WTC11 (cell line): ENCODE measurements around the gene MCOLN1. TPM values are rescaled to one million over a fixed set of nuclear protein-coding genes. Genes with fewer than 3 reads are reported as not detected.

ENCODE experiments used
- ATAC-seq: fragments of 200-7000 bp; cut with Tn5 transposase; 2 replicates; pipeline ENCODE4 v1.10.0; 2021; ENCODE audit warnings: mild to moderate bottlenecking, moderate library complexity
- CTCF ChIA-PET: fragments of 300-600 bp; sonication (Branson Sonifier 250); formaldehyde crosslinking; loops from one replicate; lab custom pipeline; 2021; ENCODE audit warnings: antibody characterized with exemption; lab: Charles Lee
- POLR2A ChIA-PET: fragments of 350-600 bp; sonication (Branson Sonifier 250); formaldehyde crosslinking; loops from one replicate; lab custom pipeline; 2021; ENCODE audit warnings: antibody characterized with exemption; lab: Charles Lee
- DNase-seq: peaks from one replicate; pipeline ENCODE4 v3.0.0; 2021; ENCODE audit warnings: low spot score
- H3K27ac Mint-ChIP-seq: 2 replicates; pipeline ENCODE4 v1.8.0; 2021; ENCODE audit warnings: mixed read lengths
- H3K27me3 Mint-ChIP-seq: 2 replicates; pipeline ENCODE4 v1.8.0; 2021; ENCODE audit warnings: low read depth, mild to moderate bottlenecking, moderate library complexity, mixed read lengths
- H3K36me3 Mint-ChIP-seq: 2 replicates; pipeline ENCODE4 v1.8.0; 2021; ENCODE audit warnings: mixed read lengths
- H3K4me1 Mint-ChIP-seq: 2 replicates; pipeline ENCODE4 v1.8.0; 2022; ENCODE audit warnings: mixed read lengths
- H3K4me3 Mint-ChIP-seq: 2 replicates; pipeline ENCODE4 v1.8.0; 2021; ENCODE audit warnings: mild to moderate bottlenecking, moderate library complexity, mixed read lengths
- H3K9me3 Mint-ChIP-seq: 2 replicates; pipeline ENCODE4 v1.8.0; 2021; ENCODE audit warnings: mixed read lengths
- EMX1 ChIP-seq: fragments of 250-450 bp; sonication (Bioruptor Pico); IDR thresholded peaks from 2 replicates; pipeline ENCODE4 v1.8.0; 2021; ENCODE audit warnings: mild to moderate bottlenecking
- ETV6 ChIP-seq: sonication (generic); formaldehyde crosslinking; IDR thresholded peaks from 2 replicates; pipeline ENCODE4 v1.8.1; 2022; ENCODE audit warnings: mild to moderate bottlenecking, missing genetic modification reagents
- GRHL2 ChIP-seq: fragments of 250-450 bp; sonication (Bioruptor Pico); IDR thresholded peaks from 2 replicates; pipeline ENCODE4 v1.8.0; 2022; ENCODE audit warnings: mild to moderate bottlenecking, moderate library complexity; ENCODE audit not compliant: insufficient replicate concordance, severe bottlenecking
- NFATC4 ChIP-seq: fragments of 250-450 bp; sonication (Bioruptor Pico); IDR thresholded peaks from 2 replicates; pipeline ENCODE4 v1.9.0; 2021; ENCODE audit warnings: mild to moderate bottlenecking
- PRDM15 ChIP-seq: sonication (generic); formaldehyde crosslinking; IDR thresholded peaks from 2 replicates; pipeline ENCODE4 v1.8.0; 2022; ENCODE audit warnings: missing genetic modification reagents
- ZNF138 ChIP-seq: sonication (generic); formaldehyde crosslinking; conservative IDR thresholded peaks from 2 replicates; pipeline ENCODE4 v1.8.1; 2022; ENCODE audit warnings: mild to moderate bottlenecking, moderate library complexity, missing genetic modification reagents
- ZNF219 ChIP-seq: sonication (generic); formaldehyde crosslinking; IDR thresholded peaks from 2 replicates; pipeline ENCODE4 v1.8.0; 2023; ENCODE audit warnings: missing genetic modification reagents, mild to moderate bottlenecking, borderline replicate concordance
- ZNF232 ChIP-seq: sonication (generic); formaldehyde crosslinking; IDR thresholded peaks from 2 replicates; pipeline ENCODE4 v1.8.0; 2022; ENCODE audit warnings: mild to moderate bottlenecking, missing genetic modification reagents
- ZNF416 ChIP-seq: fragments of 250-450 bp; sonication (Bioruptor Pico); IDR thresholded peaks from 2 replicates; pipeline ENCODE4 v1.9.0; 2021; ENCODE audit warnings: mild to moderate bottlenecking, inconsistent platforms
- ZNF425 ChIP-seq: fragments of 250-450 bp; sonication (Bioruptor Pico); conservative IDR thresholded peaks from 2 replicates; pipeline ENCODE4 v1.9.0; 2021; ENCODE audit warnings: mild to moderate bottlenecking
- ZNF532 ChIP-seq: fragments of 250-450 bp; sonication (Bioruptor Pico); IDR thresholded peaks from 2 replicates; pipeline ENCODE4 v1.9.0; 2021; ENCODE audit warnings: mild to moderate bottlenecking, borderline replicate concordance
- ZSCAN18 ChIP-seq: fragments of 250-450 bp; sonication (Bioruptor Pico); IDR thresholded peaks from 2 replicates; pipeline ENCODE4 v2.1.2; 2022; ENCODE audit warnings: mild to moderate bottlenecking, moderate library complexity
- total RNA-seq: library from RNA; stranded (reverse); gene quantifications from 3 replicates; pipeline ENCODE4 v1.2.3, GENCODE V29; 2021
- TF ChIP-seq, protein P1 (sequence below): sonication (generic); formaldehyde crosslinking; IDR thresholded peaks from 2 replicates; pipeline ENCODE4 v1.8.1; 2023; ENCODE audit warnings: mild to moderate bottlenecking, missing genetic modification reagents
- TF ChIP-seq, protein P2 (sequence below): sonication (generic); formaldehyde crosslinking; IDR thresholded peaks from 2 replicates; pipeline ENCODE4 v1.8.1; 2023; ENCODE audit warnings: mild to moderate bottlenecking, missing genetic modification reagents, moderate library complexity
- TF ChIP-seq, protein P3 (sequence below): sonication (generic); formaldehyde crosslinking; IDR thresholded peaks from 2 replicates; pipeline ENCODE4 v1.8.0; 2023; ENCODE audit warnings: mild to moderate bottlenecking, missing genetic modification reagents
- TF ChIP-seq, protein P4 (sequence below): sonication (generic); formaldehyde crosslinking; IDR thresholded peaks from 2 replicates; pipeline ENCODE4 v1.8.1; 2023; ENCODE audit warnings: mild to moderate bottlenecking, missing genetic modification reagents, borderline replicate concordance

The MCOLN1 gene
- total RNA-seq, 1 experiment from 2014 or later: 19.7 TPM

DNA sequence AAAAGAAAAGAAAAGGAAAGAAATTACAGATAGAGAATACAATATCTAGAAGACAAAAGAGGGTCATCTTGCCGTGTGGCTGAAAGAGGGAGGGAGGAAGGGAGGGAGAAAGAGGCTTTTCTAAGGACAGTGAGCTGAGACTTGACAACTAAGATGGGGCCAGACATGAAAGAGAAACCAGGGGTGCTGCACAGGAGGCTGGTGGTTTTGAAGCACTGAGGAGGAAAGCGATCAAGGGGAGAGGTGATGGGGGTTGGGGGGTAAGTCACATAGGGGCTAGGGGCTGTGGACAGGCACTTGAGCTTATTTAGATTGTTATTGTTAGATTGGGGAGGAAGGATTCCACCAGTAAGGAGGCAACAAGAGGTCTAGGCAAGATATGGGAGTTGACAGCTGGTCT lies 30.4 kb downstream of the MCOLN1 start:
- Mint-ChIP-seq H3K9me3 (no peaks in the 10 kb centered on the region), H3K36me3 (peaks cover 20% of the 10 kb centered on the region), H3K27me3 (peaks cover 5% of the 10 kb centered on the region; the same call in 1 of the 2 replicates), H3K4me3 (no peak overlapping the region)
- ChIA-PET POLR2A (interaction anchor here (0.7 to 0.8 kb wide), 3 partner anchors 37 to 116 kb away, joined by 3 to 5 read pairs (median 3); partner anchors contain the start of genes STXBP2 and ZNF358), CTCF (interaction anchor here (4.0 kb wide), 1 partner anchor 16 kb away, joined by 64 read pairs; no protein-coding TSS in a partner anchor)
- no peak for DNase-seq
- TF ChIP-seq, protein P1, sequence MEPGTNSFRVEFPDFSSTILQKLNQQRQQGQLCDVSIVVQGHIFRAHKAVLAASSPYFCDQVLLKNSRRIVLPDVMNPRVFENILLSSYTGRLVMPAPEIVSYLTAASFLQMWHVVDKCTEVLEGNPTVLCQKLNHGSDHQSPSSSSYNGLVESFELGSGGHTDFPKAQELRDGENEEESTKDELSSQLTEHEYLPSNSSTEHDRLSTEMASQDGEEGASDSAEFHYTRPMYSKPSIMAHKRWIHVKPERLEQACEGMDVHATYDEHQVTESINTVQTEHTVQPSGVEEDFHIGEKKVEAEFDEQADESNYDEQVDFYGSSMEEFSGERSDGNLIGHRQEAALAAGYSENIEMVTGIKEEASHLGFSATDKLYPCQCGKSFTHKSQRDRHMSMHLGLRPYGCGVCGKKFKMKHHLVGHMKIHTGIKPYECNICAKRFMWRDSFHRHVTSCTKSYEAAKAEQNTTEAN: no peak
- TF ChIP-seq, protein P2, sequence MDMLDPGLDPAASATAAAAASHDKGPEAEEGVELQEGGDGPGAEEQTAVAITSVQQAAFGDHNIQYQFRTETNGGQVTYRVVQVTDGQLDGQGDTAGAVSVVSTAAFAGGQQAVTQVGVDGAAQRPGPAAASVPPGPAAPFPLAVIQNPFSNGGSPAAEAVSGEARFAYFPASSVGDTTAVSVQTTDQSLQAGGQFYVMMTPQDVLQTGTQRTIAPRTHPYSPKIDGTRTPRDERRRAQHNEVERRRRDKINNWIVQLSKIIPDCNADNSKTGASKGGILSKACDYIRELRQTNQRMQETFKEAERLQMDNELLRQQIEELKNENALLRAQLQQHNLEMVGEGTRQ (CRISPR knock-in tag): no peak
- TF ChIP-seq, protein P3, sequence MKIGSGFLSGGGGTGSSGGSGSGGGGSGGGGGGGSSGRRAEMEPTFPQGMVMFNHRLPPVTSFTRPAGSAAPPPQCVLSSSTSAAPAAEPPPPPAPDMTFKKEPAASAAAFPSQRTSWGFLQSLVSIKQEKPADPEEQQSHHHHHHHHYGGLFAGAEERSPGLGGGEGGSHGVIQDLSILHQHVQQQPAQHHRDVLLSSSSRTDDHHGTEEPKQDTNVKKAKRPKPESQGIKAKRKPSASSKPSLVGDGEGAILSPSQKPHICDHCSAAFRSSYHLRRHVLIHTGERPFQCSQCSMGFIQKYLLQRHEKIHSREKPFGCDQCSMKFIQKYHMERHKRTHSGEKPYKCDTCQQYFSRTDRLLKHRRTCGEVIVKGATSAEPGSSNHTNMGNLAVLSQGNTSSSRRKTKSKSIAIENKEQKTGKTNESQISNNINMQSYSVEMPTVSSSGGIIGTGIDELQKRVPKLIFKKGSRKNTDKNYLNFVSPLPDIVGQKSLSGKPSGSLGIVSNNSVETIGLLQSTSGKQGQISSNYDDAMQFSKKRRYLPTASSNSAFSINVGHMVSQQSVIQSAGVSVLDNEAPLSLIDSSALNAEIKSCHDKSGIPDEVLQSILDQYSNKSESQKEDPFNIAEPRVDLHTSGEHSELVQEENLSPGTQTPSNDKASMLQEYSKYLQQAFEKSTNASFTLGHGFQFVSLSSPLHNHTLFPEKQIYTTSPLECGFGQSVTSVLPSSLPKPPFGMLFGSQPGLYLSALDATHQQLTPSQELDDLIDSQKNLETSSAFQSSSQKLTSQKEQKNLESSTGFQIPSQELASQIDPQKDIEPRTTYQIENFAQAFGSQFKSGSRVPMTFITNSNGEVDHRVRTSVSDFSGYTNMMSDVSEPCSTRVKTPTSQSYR (CRISPR knock-in tag): no peak
- TF ChIP-seq ZNF138 (CRISPR knock-in tag) (no peak), GRHL2 (no peak), EMX1 (CRISPR knock-in tag) (no peak), NFATC4 (CRISPR knock-in tag) (no peak), ZNF416 (CRISPR knock-in tag) (no peak), ZNF425 (CRISPR knock-in tag) (no peak), ZNF232 (no peak), ZNF532 (CRISPR knock-in tag) (no peak), PRDM15 (no peak), ZNF219 (CRISPR knock-in tag) (no peak), ETV6 (CRISPR knock-in tag) (no peak), ZSCAN18 (no peak)
- TF ChIP-seq, protein P4, sequence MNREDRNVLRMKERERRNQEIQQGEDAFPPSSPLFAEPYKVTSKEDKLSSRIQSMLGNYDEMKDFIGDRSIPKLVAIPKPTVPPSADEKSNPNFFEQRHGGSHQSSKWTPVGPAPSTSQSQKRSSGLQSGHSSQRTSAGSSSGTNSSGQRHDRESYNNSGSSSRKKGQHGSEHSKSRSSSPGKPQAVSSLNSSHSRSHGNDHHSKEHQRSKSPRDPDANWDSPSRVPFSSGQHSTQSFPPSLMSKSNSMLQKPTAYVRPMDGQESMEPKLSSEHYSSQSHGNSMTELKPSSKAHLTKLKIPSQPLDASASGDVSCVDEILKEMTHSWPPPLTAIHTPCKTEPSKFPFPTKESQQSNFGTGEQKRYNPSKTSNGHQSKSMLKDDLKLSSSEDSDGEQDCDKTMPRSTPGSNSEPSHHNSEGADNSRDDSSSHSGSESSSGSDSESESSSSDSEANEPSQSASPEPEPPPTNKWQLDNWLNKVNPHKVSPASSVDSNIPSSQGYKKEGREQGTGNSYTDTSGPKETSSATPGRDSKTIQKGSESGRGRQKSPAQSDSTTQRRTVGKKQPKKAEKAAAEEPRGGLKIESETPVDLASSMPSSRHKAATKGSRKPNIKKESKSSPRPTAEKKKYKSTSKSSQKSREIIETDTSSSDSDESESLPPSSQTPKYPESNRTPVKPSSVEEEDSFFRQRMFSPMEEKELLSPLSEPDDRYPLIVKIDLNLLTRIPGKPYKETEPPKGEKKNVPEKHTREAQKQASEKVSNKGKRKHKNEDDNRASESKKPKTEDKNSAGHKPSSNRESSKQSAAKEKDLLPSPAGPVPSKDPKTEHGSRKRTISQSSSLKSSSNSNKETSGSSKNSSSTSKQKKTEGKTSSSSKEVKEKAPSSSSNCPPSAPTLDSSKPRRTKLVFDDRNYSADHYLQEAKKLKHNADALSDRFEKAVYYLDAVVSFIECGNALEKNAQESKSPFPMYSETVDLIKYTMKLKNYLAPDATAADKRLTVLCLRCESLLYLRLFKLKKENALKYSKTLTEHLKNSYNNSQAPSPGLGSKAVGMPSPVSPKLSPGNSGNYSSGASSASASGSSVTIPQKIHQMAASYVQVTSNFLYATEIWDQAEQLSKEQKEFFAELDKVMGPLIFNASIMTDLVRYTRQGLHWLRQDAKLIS (CRISPR knock-in tag): no peak
- TF ChIP-seq, all 79 proteins: peak for 0
- peaks cover 8% of the 10 kb centered on the region for H3K4me1 Mint-ChIP-seq
- no peak overlapping the region for H3K27ac Mint-ChIP-seq
- ATAC-seq: no peak
